GM18508 (cell line): Measurements from ENCODE around the gene OTULIN.

ENCODE experiments used
- ATAC-seq: cut with Tn5 transposase; IDR thresholded peaks from one replicate; pipeline ENCODE4 v1.9.1; 2021; ENCODE audit warnings: moderate number of reproducible peaks; ENCODE audit not compliant: insufficient read depth, unreplicated experiment

Gene OTULIN

DNA sequence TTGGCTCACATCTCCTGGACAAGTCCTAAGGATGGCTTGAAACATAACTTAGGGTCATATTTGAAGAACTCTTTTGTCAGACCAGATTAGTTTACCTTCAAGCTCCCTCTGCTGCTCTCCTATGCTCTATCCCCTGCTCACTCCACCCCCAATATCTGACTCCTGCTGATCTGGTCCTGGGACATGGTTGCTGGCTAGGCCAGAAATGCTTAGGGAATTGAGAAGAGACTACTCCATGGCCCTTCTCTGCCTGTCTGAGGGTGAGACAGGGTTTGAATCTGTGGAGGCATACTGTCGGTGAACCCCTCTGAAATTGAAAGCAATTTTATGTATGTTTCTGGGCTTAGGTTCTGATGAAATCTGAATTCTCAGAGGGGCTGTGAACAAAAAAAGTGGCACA lies 3.3 kb downstream of the OTULIN start:
- no peak for ATAC-seq

DNA sequence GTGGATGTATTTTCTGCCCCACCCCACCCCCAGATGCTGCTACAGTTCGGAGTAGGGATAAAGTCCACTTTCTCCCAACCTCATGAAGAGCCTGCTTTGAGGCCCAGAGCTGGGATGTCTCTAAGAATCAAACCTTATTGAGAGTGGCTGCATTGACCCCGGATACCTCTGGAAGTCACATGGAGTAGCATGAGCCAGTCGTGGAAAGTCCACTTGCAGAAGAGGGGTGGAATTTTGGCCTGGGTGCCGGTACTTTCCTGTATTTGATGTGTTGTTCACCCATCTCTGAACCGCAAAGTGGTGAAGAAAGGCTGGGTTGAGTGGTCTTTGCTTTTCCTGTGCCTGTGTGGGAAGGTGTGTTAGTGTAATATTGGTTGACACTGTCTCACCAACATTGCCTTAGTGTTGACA lies 3.7 kb downstream of the OTULIN start:
- ATAC-seq = no peak

DNA sequence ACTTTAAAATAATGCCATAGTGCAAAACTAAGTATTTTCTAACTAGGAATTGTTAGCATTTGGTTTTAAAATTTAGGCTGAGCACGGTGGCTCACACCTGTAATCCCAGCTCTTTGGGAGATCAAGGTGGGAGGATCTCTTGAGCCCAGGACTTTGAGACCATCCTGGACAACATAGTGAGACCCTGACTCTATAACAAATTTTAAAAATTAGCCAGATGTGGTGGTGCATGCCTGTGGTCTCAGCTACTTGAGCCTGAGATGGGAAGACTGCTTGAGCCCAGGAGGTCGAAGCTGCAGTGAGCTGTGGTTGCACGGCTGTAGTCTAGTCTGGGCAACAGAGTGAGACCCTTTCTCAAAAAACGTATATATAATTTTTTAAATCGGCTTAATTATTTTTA lies 4.9 kb downstream of the OTULIN start:
- ATAC-seq = no peak

DNA sequence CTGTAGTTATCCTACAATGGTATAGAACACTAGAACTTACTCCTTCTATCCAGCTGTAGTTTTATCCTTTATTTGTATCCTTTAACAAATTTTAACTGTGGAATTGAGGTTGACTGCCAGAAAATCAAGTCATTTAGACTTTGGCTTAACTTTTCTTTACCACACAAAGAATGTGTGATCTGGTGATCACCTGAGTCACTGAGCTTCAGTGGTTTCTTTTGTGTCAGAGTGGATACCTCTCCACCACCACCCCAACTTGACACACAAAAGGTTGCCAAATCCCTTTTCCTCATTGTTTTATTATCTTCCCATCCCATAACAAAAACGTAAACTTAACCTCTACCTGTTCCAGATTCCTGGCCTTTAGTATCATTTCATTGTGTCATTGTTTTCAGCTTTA lies 5.5 kb downstream of the OTULIN start:
- ATAC-seq = no peak

DNA sequence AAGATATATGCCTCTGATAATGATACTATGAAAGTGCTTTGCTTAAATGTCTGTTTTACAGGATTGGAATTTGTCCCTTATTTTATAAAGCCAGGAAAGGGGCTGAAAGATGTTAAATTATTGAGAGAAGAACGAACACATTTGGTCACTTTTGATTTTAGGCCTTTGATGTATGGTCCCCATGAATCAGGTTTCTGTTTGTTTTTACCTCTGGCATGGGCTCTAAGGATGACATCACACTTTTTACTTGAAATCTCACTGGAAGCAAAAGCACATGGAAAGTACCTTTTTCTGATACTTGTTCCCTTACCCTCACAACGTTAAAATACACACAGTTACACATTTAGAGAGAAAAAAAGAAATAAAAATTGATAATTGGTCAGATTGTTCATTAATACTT lies 6.9 kb downstream of the OTULIN start:
- ATAC-seq = no peak

DNA sequence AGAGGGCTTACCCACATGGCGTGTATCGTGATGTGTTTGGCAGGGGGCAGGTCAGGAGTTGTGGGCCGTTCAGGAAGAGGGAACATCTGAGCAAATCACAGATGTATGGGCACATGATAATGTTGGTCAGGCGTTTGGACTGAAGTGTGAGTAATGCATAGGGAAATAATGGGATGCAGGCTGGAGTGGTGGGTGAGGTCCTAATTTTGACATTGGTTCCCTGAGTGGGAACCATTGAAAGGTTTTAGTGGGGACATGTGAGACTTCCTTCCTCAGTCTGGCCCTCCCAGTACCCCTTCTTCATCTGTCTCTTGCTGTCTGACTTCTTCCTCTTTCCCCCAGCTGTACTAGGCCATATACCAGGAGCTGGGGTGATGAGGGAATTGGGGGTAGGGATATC lies 7.6 kb downstream of the OTULIN start:
- ATAC-seq = no peak

- ATAC-seq = no peak
Measured at GRCh38 chr5:14672484-14673394, 8.2 kb downstream of the OTULIN start.

DNA sequence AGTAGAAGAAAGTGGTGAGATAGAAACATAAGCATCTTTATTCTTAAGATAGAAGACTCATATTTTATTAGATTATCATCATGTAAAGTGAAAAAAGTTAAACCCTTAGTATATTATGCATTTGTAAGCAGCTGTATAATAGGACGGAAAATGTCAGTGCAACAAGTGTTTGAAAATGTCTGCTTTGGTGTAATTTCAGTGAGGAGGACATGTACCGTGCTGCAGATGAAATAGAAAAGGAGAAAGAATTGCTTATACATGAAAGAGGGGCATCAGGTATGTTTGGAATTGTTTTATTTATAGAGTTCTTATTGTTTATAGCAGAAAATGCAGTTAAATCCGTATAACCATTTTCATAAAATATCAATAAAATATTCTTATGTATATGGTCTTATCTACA lies 8.9 kb downstream of the OTULIN start:
- no peak for ATAC-seq

- peak; percentile 0 for ATAC-seq
Measured at GRCh38 chr5:14674983-14675854, 10.7 kb downstream of the OTULIN start.

- ATAC-seq = peak; percentile 35
Measured at GRCh38 chr5:14675865-14676300, 11.4 kb downstream of the OTULIN start.

DNA sequence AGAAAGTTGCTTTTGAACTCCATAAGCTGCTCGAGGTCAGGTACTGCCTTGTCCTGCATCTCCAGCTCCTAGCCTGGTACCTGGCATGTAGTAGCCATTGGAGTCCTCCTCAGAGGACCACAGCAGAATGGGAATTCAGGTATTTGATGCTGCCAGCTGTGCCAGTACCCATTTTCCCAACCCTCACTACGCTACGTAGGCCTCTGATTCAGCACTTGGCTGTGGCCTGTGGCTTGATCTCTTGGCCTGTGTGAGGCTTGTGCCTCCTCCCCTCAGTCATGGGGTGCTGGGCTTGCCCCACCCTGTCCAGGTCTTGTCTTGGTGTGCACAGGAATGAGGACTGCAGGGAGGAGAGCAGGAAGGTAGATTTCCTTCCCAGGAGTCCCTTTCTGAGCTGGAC lies 11.8 kb downstream of the OTULIN start:
- peak; percentile 24 for ATAC-seq

- no peak for ATAC-seq
Measured at GRCh38 chr5:14678773-14679334, 14.3 kb downstream of the OTULIN start.

DNA sequence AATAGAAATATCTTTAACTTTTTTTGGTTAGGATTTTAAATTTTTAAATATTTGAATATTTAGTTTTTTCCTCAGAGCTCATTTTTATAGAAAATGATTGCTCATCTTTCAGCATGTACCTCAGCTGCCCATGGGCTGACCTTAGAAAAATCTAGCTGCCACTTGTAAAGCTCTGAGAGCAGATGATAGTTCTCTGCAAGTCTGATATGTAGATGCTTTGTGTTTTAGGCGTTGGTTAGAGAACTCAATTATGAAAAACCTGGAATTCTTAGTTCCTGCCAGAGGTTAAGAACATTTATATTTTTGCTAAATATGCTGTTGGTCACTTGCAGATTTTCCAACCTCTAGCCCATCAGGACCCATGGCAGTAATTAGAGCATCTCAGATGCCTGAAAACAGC lies 15.1 kb downstream of the OTULIN start:
- ATAC-seq = no peak

DNA sequence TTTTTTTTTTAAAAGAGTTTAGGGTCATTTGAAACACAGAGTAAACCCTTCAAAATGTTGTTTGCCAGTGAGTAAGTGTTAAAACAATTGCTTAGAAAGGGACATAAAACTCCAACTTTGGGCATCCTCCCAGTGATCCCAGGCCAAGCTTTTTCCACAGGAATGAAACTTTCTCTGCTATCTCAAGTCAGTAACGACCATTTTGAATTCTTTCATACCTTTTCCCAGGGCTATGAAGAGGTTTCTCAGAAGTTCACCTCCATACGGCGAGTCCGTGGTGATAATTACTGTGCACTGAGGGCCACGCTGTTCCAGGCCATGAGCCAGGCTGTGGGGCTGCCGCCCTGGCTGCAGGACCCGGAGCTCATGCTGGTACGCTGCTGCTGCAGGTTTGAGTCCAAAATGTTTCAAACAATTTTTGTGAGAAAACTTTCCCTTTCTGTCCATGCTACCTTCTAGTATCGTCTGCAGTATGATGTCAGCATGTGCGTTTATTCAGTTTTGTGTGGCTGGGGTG lies 16.8 kb downstream of the OTULIN start:
- ATAC-seq = no peak

- ATAC-seq = no peak
Measured at GRCh38 chr5:14683906-14684455, 19.5 kb downstream of the OTULIN start.

GRCh38 chr5:14684757-14685156 lies 20.2 kb downstream of the OTULIN start:
- no peak for ATAC-seq

- ATAC-seq = peak; percentile 92
Measured at GRCh38 chr5:14685757-14686156, 21.2 kb downstream of the OTULIN start.

GRCh38 chr5:14686517-14686916 lies 22.0 kb downstream of the OTULIN start:
- no peak for ATAC-seq

DNA sequence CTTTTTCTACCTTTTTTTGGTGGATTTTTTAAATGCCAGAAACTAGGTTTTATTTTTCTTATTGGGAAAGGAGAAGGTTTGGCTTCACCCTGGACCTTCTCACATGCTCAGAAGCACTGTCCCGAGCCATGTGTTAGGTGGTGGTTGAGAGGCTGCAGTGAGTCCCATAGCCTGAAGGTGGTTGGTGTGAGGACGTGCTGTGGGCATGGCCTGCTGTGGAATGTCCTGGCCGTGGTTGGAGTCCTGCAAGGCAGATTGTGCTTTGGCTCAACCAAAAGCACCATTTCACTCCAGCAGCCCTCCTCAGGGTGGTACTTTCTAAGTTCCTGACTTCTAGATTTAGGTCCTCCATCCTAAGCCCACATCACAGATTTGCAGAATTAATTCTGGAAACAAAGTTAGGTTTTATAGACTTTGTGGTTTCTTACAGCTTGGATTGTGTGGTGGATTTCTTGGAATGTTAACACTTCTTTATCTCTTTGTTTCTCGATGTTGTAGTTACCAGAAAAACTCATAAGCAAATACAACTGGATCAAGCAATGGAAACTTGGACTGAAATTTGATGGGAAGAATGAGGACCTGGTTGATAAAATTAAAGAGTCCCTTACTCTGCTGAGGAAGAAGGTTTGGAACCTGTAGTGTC lies 22.6 kb downstream of the OTULIN start:
- no peak for ATAC-seq

DNA sequence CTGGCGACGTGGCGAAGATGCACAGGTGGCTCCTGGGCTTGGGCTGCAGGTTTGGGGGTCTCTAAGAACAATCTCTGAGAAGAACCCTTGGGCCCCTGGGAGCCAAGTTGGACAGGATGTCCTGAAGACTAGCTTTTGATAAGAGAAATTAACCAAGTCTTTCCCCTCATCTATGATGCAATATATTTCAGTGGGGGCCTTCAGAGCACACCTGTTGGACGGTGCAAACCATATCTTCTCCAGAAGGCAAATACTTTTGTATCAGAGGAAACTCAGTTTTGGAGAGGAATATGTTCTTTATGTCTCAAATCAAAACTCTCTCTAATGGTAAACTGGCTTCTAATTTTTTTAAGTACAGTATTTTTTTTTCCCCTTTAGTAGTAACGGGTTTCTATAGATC lies 28.6 kb downstream of the OTULIN start:
- ATAC-seq = no peak
